ENCODE data around the gene BUD23. TPM values are rescaled to one million over a fixed set of nuclear protein-coding genes. Genes with fewer than 3 reads are reported as not detected.
A peak's percentile ranks its signal among the peaks of the same experiment; 100 is the strongest.

The BUD23 gene
- total RNA-seq, 1 donor from 2014 or later, result 5.6 TPM

DNA sequence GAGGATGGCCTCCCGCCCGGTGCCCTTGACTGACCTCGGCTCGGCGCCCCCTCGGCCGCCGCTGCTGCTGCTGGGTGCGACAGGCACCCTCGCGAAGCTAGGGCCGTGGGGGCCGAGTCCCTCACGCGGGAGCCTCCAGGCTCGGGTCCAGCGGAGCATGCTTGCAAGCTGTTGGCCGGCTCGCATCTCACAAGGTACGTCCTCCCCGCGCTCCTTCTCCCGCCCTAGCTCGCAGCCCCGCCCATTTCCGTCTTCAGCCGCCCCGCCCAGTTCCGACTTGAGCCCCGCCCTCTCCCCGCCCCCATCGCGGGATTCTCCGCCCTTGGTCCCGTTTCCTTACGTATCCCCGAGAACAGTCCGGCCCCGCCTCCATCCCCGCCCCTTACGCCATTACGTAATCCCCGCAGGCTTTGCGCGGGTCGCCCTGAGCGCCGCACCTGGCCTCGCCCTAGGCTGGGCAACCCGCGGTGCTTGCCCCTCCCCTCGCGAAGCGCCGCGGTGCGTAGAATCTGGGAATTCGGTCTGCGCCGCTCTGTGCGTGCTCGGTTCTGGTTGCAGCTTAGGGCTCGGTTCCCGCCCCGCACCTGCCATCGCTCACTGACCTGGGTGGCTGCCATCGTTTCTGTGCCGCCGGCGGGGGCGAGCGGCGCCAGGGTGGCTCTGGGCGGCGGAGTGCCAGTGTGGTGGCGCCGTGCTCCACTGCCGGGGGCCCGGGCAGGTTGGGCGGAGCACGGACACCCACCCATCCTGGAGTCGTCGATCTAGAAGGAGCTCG lies 55.4 kb downstream of the BUD23 start, which contains the start of gene ABHD11:
TSS of gene ABHD11 (minus strand) at position 191 of the 775 bp plus-strand sequence. CDS start at position 159, 32 bp downstream.
- H3K9me3 ChIP-seq, result no peaks in the 10 kb centered on the region
- H3K27me3 ChIP-seq, result no peaks in the 10 kb centered on the region
- peak; percentile 84 to 98 for DNase-seq (ENCODE audit: low spot score in 2 of 2)
- peak within 1 kb of the TSS; percentile 84 to 92 for H3K27ac ChIP-seq
- peaks cover 9 to 16% of the 10 kb centered on the region in 2 donors for H3K4me1 ChIP-seq
- peak within 1 kb of the TSS; percentile 83 to 89 for H3K4me3 ChIP-seq
- peaks cover 6 to 11% of the 10 kb centered on the region in 2 donors for H3K36me3 ChIP-seq
- intact Hi-C loops (cut with DNase I), result loop anchor here (5.0 kb wide), 1 partner anchor 114 kb away; no protein-coding TSS in a partner anchor
- TF ChIP-seq, protein P1, sequence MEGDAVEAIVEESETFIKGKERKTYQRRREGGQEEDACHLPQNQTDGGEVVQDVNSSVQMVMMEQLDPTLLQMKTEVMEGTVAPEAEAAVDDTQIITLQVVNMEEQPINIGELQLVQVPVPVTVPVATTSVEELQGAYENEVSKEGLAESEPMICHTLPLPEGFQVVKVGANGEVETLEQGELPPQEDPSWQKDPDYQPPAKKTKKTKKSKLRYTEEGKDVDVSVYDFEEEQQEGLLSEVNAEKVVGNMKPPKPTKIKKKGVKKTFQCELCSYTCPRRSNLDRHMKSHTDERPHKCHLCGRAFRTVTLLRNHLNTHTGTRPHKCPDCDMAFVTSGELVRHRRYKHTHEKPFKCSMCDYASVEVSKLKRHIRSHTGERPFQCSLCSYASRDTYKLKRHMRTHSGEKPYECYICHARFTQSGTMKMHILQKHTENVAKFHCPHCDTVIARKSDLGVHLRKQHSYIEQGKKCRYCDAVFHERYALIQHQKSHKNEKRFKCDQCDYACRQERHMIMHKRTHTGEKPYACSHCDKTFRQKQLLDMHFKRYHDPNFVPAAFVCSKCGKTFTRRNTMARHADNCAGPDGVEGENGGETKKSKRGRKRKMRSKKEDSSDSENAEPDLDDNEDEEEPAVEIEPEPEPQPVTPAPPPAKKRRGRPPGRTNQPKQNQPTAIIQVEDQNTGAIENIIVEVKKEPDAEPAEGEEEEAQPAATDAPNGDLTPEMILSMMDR (IDR thresholded peaks at IDR 0.05), result no peak

DNA sequence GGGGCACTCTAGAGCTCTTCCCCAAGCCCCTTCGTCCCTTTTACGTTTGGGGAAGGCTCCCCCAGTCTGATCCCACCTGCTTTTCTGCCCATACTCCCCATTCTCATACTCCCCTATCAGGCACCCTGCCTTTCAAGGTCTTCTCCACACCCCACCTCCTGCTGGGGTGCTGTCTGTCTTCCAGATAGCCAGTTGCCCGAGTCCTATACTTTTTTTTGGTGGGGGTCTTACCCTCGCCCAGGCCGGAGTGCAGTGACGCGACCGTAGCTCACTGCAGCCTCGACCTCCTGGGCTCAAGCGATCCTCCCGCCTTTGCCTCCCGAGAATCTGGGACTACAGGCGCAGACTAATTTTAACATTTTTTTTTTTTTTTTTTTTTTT lies 56.0 kb downstream of the BUD23 start:
- peak overlapping the region; percentile 84 to 92 for H3K27ac ChIP-seq
- H3K36me3 ChIP-seq, result peaks cover 6 to 11% of the 10 kb centered on the region in 2 donors
- TF ChIP-seq, protein P1 (IDR thresholded peaks at IDR 0.05), result no peak
- H3K4me1 ChIP-seq, result peaks cover 9 to 16% of the 10 kb centered on the region in 2 donors
- DNase-seq (ENCODE audit: low spot score in 2 of 2), result no peak
- intact Hi-C loops (cut with DNase I), result loop anchor here (5.0 kb wide), 1 partner anchor 113 kb away; no protein-coding TSS in a partner anchor
- no peaks in the 10 kb centered on the region for H3K27me3 ChIP-seq
- H3K9me3 ChIP-seq, result no peaks in the 10 kb centered on the region
- H3K4me3 ChIP-seq, result peak overlapping the region; percentile 83 to 89

GRCh38 chr7:73740212-73740611 lies 56.8 kb downstream of the BUD23 start:
- Histone ChIP-seq H3K9me3 (no peaks in the 10 kb centered on the region), H3K36me3 (peaks cover 6 to 11% of the 10 kb centered on the region in 2 donors), H3K27ac (peak overlapping the region; percentile 10 to 84), H3K27me3 (no peaks in the 10 kb centered on the region), H3K4me3 (no peak overlapping the region), H3K4me1 (peaks cover 9 to 14% of the 10 kb centered on the region in 2 donors)
- TF ChIP-seq, protein P1 (IDR thresholded peaks at IDR 0.05), result no peak
- no peak for DNase-seq (ENCODE audit: low spot score in 2 of 2)
- intact Hi-C loops (cut with DNase I), result no loop called here

DNA sequence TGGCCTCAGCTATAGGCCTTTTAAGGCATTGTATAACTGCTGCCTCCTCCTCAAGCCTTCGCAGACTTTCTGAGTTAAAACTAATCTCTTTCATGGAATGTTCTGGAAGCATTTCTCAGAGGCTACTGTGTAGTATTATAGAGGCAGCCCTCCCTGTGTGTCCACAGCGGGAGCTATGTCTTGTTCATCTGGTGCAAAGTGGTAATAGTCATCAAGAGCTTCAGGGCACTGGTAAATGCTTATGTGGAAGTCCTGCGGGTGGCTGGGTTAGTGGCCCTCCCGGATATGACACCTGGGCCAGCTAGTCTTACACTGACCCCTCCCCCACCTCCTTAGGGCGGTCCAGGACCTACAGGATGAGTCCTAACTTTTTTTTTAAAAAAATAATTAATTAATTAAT lies 57.4 kb downstream of the BUD23 start:
- H3K27ac ChIP-seq, result peak overlapping the region in 1 of 2 donors; percentile 84
- intact Hi-C loops (cut with DNase I), result no loop called here

DNA sequence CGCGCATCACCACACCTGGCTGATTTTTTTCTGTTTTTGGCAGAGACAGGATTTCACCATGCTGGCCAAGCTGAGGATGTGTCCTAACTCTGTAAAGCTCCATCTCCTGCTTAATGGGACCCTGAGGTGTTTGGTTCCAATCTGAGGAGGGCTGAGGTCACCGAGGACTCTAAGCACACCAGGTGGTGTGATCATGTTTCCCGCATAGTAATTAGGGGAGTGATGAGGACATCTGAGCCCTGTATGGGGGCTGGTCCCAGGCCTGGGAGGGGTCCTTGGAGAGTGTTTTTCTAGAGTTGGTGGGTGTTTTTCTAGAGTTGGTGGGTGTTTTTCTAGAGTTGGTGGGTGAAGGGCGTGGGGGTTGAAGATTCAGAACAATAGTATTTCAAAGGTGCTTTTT lies 58.2 kb downstream of the BUD23 start:
- Histone ChIP-seq H3K27ac (no peak overlapping the region), H3K36me3 (peaks cover 0 to 4% of the 10 kb centered on the region in 2 donors), H3K27me3 (no peaks in the 10 kb centered on the region), H3K4me3 (no peak overlapping the region), H3K4me1 (peaks cover 9 to 13% of the 10 kb centered on the region in 2 donors), H3K9me3 (no peaks in the 10 kb centered on the region)
- TF ChIP-seq, protein P1 (IDR thresholded peaks at IDR 0.05), result no peak
- intact Hi-C loops (cut with DNase I), result no loop called here
- DNase-seq (ENCODE audit: low spot score in 2 of 2), result no peak

More for the DNA sequence above, 57.4 kb downstream of the BUD23 start:
- DNase-seq (ENCODE audit: low spot score in 2 of 2), result no peak
- Histone ChIP-seq H3K27me3 (no peaks in the 10 kb centered on the region), H3K4me1 (peaks cover 9 to 13% of the 10 kb centered on the region in 2 donors), H3K36me3 (peaks cover 6 to 8% of the 10 kb centered on the region in 2 donors), H3K4me3 (no peak overlapping the region), H3K9me3 (no peaks in the 10 kb centered on the region)
- TF ChIP-seq, protein P1 (IDR thresholded peaks at IDR 0.05), result no peak

All from ascending aorta (tissue), 2 donors.